ENCODE results near the gene TMBIM4.

DNA sequence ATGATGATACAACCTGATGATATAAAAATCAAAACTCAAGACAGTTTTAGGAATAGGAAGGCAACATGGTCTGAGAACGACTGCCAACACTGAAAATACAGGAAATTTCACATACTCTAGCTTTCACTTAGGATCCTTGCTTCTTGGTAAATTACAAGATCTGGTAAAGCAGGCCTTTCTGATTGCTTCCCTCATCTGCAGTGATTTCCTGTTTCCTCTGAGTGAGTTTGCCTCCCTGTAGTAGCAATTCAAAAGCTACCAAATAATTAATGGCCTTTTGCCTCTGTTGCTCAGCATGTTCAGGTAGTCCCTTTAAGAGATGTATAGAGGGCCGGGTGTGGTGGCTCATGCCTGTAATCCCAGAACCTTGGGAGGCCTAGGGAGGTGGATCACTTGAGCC is 17.2 kb upstream of the TMBIM4 start:
- TF ChIP-seq, protein P1, sequence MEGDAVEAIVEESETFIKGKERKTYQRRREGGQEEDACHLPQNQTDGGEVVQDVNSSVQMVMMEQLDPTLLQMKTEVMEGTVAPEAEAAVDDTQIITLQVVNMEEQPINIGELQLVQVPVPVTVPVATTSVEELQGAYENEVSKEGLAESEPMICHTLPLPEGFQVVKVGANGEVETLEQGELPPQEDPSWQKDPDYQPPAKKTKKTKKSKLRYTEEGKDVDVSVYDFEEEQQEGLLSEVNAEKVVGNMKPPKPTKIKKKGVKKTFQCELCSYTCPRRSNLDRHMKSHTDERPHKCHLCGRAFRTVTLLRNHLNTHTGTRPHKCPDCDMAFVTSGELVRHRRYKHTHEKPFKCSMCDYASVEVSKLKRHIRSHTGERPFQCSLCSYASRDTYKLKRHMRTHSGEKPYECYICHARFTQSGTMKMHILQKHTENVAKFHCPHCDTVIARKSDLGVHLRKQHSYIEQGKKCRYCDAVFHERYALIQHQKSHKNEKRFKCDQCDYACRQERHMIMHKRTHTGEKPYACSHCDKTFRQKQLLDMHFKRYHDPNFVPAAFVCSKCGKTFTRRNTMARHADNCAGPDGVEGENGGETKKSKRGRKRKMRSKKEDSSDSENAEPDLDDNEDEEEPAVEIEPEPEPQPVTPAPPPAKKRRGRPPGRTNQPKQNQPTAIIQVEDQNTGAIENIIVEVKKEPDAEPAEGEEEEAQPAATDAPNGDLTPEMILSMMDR (IDR thresholded peaks at IDR 0.05), result no peak
- no peak for TF ChIP-seq POLR2A (IDR thresholded peaks at IDR 0.05)
